Activated CD4-positive, alpha-beta T cell treated with anti-CD3 and anti-CD28 coated beads, Interleukin-2, Interleukin-4, amounts not matched to agents 100 ng/mL and 50 ng/mL, durations not matched to agents 16 hours and 8 hours (primary cell): Measurements from ENCODE around the gene ZNF516.

Source experiments
- DNase-seq: peaks from one replicate; pipeline ENCODE4 v3.0.0-alpha.2; 2020; ENCODE audit warnings: low spot score

Gene ZNF516

GRCh38 chr18:76455003-76455676 lies 39.9 kb downstream of the ZNF516 start:
- no peak for DNase-seq

- DNase-seq, result no peak
These were observed 40.6 kb downstream of the ZNF516 start for GRCh38 chr18:76454418-76454817.

- no peak for DNase-seq
These were observed 41.1 kb downstream of the ZNF516 start for GRCh38 chr18:76453932-76454331.

- no peak for DNase-seq
These were observed 41.9 kb downstream of the ZNF516 start for GRCh38 chr18:76453057-76453561.

- no peak for DNase-seq
These were observed 42.7 kb downstream of the ZNF516 start for GRCh38 chr18:76452357-76452756.

- no peak for DNase-seq
These were observed 43.4 kb downstream of the ZNF516 start for GRCh38 chr18:76451396-76452331.

GRCh38 chr18:76450452-76451395 lies 44.3 kb downstream of the ZNF516 start:
- peak; percentile 3 for DNase-seq

GRCh38 chr18:76449111-76449453 lies 46.0 kb downstream of the ZNF516 start:
- DNase-seq, result no peak

- DNase-seq, result no peak
These were observed 46.6 kb downstream of the ZNF516 start for GRCh38 chr18:76448256-76449110.

- no peak for DNase-seq
These were observed 47.7 kb downstream of the ZNF516 start for GRCh38 chr18:76447258-76447890.

- DNase-seq, result no peak
These were observed 48.5 kb downstream of the ZNF516 start for GRCh38 chr18:76446321-76447257.

- no peak for DNase-seq
These were observed 49.3 kb downstream of the ZNF516 start for GRCh38 chr18:76445741-76446232.

GRCh38 chr18:76445275-76445674 lies 49.8 kb downstream of the ZNF516 start:
- no peak for DNase-seq

GRCh38 chr18:76444446-76445105 lies 50.5 kb downstream of the ZNF516 start:
- DNase-seq, result no peak

- DNase-seq, result no peak
These were observed 51.3 kb downstream of the ZNF516 start for GRCh38 chr18:76443519-76444445.

- DNase-seq, result no peak
These were observed 52.5 kb downstream of the ZNF516 start for GRCh38 chr18:76442413-76443171.
